Measurements from ENCODE around the gene GJB4. TPM values are rescaled to one million over a fixed set of nuclear protein-coding genes. Genes with fewer than 3 reads are reported as not detected.
"Not testable (repeated sequence)": the region's sequence is repeated elsewhere in the genome, so short reads cannot be mapped to it uniquely, and the experiment has no call there.

GJB4 gene
- total RNA-seq, 2 donors from 2014 or later, result 1.3 to 2.4 TPM

DNA sequence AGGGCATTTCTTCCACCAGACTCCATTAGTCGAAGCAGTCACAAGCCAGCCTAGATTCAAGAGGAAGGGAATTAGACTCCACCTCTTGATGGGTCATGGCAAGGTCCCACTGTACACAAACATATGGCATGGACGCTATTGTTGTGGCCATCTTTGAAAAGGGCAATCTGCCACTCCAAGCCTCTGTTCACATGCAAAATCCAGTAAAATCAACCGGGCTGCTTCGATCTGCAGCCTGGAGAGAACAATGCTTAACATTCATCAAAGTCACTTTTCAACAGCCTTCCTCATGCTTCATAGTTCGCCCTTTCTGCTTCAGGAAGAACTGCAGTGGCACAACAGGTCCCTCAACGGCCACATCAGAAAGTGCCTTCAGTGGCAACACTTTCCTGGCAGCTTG lies 32.7 kb upstream of the GJB4 start:
- Histone ChIP-seq H3K4me1 (replicated peaks) (no peaks in the 10 kb centered on the region), H3K9me3 (no peaks in the 10 kb centered on the region), H3K27ac (no peak overlapping the region), H3K27me3 (replicated peaks; ENCODE audit: insufficient read depth) (no peaks in the 10 kb centered on the region), H3K36me3 (no peaks in the 10 kb centered on the region), H3K4me3 (no peak overlapping the region)
- intact Hi-C loops (cut with DNase I), result no loop called here
- TF ChIP-seq, protein P1, sequence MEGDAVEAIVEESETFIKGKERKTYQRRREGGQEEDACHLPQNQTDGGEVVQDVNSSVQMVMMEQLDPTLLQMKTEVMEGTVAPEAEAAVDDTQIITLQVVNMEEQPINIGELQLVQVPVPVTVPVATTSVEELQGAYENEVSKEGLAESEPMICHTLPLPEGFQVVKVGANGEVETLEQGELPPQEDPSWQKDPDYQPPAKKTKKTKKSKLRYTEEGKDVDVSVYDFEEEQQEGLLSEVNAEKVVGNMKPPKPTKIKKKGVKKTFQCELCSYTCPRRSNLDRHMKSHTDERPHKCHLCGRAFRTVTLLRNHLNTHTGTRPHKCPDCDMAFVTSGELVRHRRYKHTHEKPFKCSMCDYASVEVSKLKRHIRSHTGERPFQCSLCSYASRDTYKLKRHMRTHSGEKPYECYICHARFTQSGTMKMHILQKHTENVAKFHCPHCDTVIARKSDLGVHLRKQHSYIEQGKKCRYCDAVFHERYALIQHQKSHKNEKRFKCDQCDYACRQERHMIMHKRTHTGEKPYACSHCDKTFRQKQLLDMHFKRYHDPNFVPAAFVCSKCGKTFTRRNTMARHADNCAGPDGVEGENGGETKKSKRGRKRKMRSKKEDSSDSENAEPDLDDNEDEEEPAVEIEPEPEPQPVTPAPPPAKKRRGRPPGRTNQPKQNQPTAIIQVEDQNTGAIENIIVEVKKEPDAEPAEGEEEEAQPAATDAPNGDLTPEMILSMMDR (IDR thresholded peaks at IDR 0.05), result no peak
- TF ChIP-seq POLR2AphosphoS5 (IDR thresholded peaks at IDR 0.05), result no peak
- TF ChIP-seq POLR2A (IDR thresholded peaks at IDR 0.05), result no peak
- DNase-seq (ENCODE audit: low spot score), result no peak
- WGBS, result 53% methylated on average over 6 of the region's 6 CpGs

DNA sequence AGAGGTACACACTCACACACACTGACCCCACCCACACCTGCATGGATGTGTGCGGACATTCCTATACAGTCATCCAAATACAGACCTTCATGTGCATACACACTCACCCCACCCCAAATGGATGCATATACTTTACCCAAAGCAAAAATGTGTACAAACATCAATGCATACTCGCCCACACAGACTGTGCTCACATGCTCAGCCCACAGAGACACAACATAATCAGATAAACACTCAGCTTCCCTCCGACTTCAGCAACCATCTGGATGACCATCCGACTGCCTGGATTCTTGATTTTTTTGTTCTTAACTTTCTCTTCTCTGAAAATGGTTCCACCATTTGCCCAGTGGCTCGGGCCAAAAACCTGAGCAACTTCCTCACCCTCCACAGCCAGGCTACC lies 29.1 kb upstream of the GJB4 start:
- WGBS, result 79% methylated on average over 5 of the region's 5 CpGs
- TF ChIP-seq POLR2A (IDR thresholded peaks at IDR 0.05) (no peak), POLR2AphosphoS5 (IDR thresholded peaks at IDR 0.05) (no peak)
- TF ChIP-seq, protein P1 (IDR thresholded peaks at IDR 0.05), result no peak
- intact Hi-C loops (cut with DNase I), result no loop called here
- Histone ChIP-seq H3K27me3 (replicated peaks; ENCODE audit: insufficient read depth) (peaks cover 3% of the 10 kb centered on the region), H3K27ac (no peak overlapping the region), H3K4me3 (no peak overlapping the region), H3K9me3 (no peaks in the 10 kb centered on the region), H3K36me3 (no peaks in the 10 kb centered on the region), H3K4me1 (replicated peaks) (no peaks in the 10 kb centered on the region)
- no peak for DNase-seq (ENCODE audit: low spot score)

DNA sequence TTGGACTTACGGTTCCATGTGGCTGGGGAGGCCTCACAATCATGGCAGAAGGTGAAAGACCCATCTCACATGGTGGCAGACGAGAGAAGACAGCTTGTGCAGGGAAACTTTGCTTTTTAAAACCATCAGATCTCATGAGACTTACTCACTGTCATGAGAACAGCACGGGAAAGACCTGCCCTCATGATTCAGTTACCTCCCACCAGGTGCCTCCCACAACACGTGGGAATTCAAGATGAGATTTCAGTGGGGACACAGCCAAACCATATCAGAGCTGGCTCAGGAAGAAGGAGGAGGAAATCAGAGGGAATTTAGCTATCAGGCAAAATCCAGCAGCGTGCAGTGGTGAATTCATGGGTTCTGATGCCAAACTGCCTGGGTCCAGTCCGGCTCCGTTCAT lies 26.7 kb upstream of the GJB4 start:
- H3K4me3 ChIP-seq; intact Hi-C loops (cut with DNase I); DNase-seq (ENCODE audit: low spot score); H3K27ac ChIP-seq; H3K9me3 ChIP-seq; H3K4me1 ChIP-seq (replicated peaks); H3K36me3 ChIP-seq; H3K27me3 ChIP-seq (replicated peaks; ENCODE audit: insufficient read depth): not testable (repeated sequence)
- WGBS, result 70% methylated on average over 7 of the region's 7 CpGs

DNA sequence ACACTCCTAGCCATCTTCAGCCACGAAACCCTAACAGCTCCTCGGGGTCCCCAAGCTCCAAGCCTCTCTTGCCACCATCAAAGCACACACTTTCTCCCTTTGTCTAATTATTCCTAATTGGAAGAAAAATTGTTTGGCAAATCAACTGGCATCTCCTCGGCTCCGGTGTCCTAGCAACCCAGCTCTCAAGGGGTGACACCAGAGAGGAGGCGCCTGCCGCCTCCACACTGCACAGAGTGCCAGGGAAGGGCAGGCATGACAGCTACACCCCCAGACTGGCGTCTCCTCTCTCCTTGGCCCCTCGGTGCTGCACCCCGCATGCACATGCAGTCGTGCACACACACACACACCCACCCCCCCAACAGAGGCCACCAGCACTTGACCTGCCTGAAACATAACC lies 22.8 kb upstream of the GJB4 start:
- no peak for DNase-seq (ENCODE audit: low spot score)
- H3K27ac ChIP-seq, result no peak overlapping the region
- H3K36me3 ChIP-seq, result no peaks in the 10 kb centered on the region
- H3K4me1 ChIP-seq (replicated peaks), result no peaks in the 10 kb centered on the region
- no peaks in the 10 kb centered on the region for H3K9me3 ChIP-seq
- TF ChIP-seq, protein P1 (IDR thresholded peaks at IDR 0.05), result no peak
- TF ChIP-seq POLR2A (IDR thresholded peaks at IDR 0.05) (no peak), POLR2AphosphoS5 (IDR thresholded peaks at IDR 0.05) (no peak)
- 79% methylated on average over 10 of the region's 10 CpGs for WGBS
- intact Hi-C loops (cut with DNase I), result no loop called here
- H3K27me3 ChIP-seq (replicated peaks; ENCODE audit: insufficient read depth), result peaks cover 3% of the 10 kb centered on the region
- no peak overlapping the region for H3K4me3 ChIP-seq

DNA sequence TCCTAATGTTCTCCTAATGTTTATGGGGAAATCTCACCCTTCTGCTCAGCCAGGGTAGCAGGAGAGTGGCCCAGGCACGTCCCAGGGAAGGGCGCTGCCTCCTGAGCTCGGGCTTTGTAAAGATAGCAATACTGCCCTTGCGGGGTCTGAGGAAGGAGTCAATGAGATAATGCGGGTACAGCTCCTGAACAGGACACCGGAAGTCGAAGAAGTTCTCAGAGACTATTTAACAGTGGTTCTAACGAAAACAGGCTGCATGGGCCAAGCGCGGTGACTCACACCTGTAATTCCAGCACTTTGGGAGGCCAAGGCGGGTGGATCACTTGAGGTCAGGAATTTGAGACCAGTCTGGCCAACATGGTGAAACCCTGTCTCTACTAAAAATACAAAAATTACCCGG lies 22.3 kb upstream of the GJB4 start:
- H3K27me3 ChIP-seq (replicated peaks; ENCODE audit: insufficient read depth); H3K27ac ChIP-seq; intact Hi-C loops (cut with DNase I); H3K9me3 ChIP-seq; DNase-seq (ENCODE audit: low spot score); H3K4me1 ChIP-seq (replicated peaks); H3K4me3 ChIP-seq; H3K36me3 ChIP-seq: not testable (repeated sequence)
- 86% methylated on average over 12 of the region's 12 CpGs for WGBS

DNA sequence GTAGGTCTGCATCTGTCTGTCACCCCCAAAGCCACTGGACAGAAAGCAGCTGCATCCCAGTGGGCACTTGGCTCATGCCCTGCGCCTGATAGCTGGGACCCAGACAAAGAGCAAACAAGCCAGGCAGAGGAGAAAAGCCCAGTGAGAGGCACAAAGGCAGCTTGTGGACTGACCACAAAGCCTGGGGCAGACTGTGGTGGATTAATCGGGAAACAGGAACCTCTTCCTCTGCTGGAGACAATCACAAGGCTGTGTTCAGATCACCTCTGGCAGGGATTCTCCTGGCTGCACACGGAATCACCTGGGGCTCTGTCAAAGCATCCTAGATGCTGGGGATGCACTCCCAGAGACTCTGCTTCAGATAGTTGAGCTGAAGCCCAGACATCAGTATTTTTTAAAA lies 19.9 kb upstream of the GJB4 start:
- DNase-seq (ENCODE audit: low spot score), result no peak
- no peaks in the 10 kb centered on the region for H3K4me1 ChIP-seq (replicated peaks)
- no peaks in the 10 kb centered on the region for H3K9me3 ChIP-seq
- no peaks in the 10 kb centered on the region for H3K36me3 ChIP-seq
- WGBS, result 38% methylated on average over 3 of the region's 3 CpGs
- H3K4me3 ChIP-seq, result no peak overlapping the region
- intact Hi-C loops (cut with DNase I), result no loop called here
- no peaks in the 10 kb centered on the region for H3K27me3 ChIP-seq (replicated peaks; ENCODE audit: insufficient read depth)
- no peak overlapping the region for H3K27ac ChIP-seq
- TF ChIP-seq, protein P1 (IDR thresholded peaks at IDR 0.05), result no peak
- TF ChIP-seq POLR2AphosphoS5 (IDR thresholded peaks at IDR 0.05) (no peak), POLR2A (IDR thresholded peaks at IDR 0.05) (no peak)
